ENCODE data around the gene CDC42EP5. TPM values are rescaled to one million over a fixed set of nuclear protein-coding genes. Genes with fewer than 3 reads are reported as not detected.

Gene CDC42EP5, protein sequence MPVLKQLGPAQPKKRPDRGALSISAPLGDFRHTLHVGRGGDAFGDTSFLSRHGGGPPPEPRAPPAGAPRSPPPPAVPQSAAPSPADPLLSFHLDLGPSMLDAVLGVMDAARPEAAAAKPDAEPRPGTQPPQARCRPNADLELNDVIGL
- 1 to 10 TPM; 4.7 to 8.6 TPM for total RNA-seq

DNA sequence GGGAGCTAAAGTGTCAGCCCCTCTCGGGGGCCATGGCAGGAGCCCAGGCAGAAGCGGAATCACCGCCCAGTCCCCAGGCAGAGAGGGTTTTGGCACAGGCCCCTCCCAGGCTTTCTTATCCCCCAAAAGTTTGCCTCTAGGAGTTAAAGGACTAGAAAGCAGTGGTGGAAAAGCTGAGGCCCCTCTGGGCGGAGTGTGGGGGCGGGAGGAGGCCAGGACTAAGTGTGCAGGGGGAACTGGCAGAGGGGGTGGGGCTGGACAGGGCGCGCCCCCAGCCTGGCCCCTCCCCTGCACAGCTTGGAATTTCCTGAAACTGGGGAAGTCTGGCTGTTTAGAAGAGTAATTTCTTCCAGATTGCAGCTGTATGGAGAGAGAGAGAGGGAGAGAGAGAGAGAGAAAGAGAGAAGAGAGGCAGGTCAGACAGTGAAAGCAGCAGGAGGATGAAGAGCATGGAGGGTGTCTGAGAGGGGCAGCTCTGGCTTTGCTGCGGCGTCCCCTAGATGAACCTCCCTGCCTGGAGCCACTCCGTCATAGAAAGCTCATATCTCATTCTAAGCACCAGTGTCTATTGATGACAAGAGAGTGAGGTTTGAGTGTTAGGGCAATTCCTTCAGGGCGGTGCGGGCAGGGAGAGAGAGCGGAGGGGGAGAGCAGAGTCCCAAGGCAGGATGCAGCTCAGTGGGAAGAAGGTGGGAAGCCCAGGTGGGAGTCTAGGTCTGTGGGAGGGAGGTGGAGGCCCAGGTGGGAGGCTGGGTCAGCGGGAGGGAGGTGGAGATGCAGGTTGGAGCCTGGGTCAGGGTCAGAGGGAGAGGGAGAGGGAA, at the start of gene CDC42EP5:
Gene CDC42EP5 (minus strand): TSS at position 226 of the 821 bp plus-strand sequence. CDS start 7,749 bp downstream, outside the sequence.

DNA sequence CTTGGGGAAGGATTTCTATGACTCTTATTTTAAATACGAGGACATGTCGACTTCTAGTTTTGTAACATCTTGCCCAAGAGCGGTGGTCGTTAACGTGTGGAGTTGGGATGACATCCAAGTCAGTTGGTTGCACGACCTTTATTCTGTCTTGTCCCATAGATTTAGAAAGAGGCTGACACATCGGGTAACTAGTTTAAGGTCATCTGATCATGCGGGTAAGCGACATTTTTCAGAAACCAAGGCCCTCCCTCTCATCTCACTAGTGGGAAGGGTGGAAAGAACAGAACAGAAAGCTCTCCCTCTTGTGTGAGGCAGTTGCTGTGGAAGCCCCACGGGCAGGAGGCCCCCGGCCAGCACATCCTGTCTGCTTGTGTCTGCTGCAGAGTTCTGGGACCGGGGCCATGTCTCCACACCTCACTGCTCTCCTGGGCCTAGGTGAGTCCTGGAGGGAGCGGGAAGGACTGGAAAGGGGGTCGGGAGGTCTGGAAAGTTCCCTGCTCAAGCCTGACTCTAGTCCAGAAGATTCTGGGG, 29.5 kb upstream of the CDC42EP5 start, which contains the start of gene LAIR2:
Gene LAIR2 (plus strand): TSS at position 314 of the 531 bp plus-strand sequence. CDS start 88 bp downstream, at position 402.

DNA sequence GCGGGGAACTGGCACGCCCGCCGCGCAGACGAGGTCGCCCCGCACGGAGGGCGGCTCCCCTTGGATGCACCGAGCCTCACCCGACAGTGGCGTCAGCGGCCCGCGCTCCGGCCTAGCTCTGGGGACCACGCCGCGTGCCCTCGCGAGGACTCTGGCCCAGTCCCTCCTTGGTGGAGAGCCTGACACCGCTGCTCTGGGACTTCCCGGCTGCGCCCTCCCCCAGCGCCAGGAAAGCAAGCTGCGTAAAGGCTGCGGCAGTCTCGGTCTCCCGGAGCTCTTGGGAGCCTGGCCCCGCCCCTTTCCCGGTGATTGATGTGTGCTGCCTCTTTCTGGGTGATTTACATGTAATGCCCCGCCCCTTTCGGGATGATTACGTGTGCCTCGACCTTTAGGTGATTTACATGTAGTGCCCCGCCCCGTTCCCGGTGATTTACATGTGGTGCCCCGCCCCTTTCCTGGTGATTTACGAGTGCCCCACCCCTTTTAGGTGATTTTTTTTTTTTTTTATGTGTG, 9.5 kb downstream of the CDC42EP5 start, which contains the start of gene LENG9:
Gene LENG9 (minus strand): TSS at position 248 of the 513 bp plus-strand sequence. CDS start 252 bp downstream, outside the sequence.

DNA sequence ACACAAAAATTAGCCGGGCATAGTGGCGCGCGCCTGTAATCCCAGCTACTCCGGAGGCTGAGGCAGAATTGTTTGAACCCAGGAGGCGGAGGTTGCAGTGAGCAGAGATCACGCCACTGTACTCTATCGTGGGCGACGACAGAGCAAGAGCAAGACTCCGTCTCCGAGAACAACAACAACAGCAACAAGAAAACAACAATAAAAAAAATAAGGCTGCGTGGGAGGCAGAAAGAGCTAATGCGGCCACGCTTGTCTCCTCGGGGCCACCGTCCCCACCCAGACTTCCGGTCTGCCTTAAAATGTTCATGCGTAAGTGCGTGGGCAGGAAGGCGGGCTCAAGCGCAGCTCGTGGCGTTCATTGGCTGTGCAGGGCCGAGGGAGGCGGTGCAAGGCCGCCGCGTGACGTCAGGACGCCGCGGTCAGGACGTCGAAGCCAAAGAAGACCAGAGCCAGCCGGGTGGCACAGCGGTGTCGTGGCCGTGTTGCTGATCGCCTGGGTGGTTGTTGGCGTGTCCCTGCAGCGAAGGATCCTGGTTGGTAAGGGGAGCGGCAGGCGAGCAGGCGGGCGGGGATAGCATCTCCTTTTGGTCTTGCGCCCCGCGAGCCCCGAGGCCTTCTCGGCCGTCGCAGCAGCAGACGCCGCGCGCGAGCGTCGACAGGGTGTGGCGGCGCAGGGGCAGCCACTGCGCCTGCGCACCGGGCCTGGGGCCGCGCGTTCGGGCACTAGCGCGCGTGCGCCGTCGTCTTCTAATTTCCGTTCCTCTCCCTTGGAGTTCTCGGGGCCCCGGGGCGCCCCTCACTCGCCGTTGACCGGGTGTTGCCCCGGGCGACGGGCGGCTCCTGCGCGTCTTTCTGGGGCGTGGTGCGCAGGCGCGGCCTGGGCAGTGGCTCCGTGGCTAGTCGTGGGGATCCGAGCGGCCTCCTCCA, 24.1 kb downstream of the CDC42EP5 start, which contains the start of gene LENG8:
Gene LENG8 (plus strand): TSS at position 426 of the 927 bp plus-strand sequence. CDS start 2,146 bp downstream, outside the sequence.

DNA sequence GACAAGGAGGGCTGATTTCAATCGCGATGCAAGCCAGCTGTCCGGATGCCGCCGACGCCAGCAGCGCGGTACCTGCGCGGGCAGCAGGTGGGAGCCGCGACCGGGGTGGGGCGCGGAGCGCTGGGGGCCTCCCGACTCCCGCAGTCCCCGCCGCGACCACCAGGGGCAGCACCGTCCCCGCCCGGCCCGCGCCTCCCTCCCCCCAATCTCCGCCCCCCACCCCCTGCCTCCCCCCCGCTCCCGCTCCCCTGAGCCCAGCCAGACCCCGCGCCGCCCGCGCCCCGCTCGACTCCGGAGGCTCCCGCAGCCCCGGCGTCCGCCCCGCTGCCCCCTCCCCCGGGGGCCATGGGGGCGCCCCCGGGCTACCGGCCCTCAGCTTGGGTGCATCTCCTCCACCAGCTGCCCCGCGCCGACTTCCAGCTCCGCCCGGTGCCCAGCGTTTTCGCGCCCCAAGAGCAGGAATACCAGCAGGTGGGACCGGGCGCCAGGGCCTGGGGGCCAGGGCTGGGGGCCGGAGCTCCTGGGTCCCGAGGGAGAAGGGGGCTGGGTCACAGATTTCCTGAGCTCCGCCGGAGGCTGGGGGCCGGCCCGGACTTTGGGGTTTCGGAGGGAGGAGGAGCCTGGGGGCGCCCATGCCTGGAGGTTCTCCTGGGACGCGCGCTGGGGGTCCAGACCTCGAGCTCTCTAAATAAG, 57.7 kb downstream of the CDC42EP5 start, which contains the start of gene TTYH1:
Gene TTYH1 (plus strand): TSS at position 257 of the 693 bp plus-strand sequence. CDS start 89 bp downstream, at position 346.

Small RNAs within 50 kb of the gene (small RNA-seq; reads per million reads assigned to genes)
- gene AC245884.3: 0 reads per million in 2 donors

Other genes with a start within 250 kb of the CDC42EP5 start
- gene LILRA6, start 230.5 kb downstream of the CDC42EP5 start, total RNA-seq: not detected
- not detected for gene LILRB5, start 216.0 kb downstream of the CDC42EP5 start, total RNA-seq
- gene LILRB2, start 192.2 kb downstream of the CDC42EP5 start, total RNA-seq: not detected
- gene LILRA5, start 160.1 kb downstream of the CDC42EP5 start, total RNA-seq: not detected
- gene LILRA4, start 134.1 kb downstream of the CDC42EP5 start, total RNA-seq: not detected
- gene LAIR1, start 108.4 kb downstream of the CDC42EP5 start, total RNA-seq: not detected
- gene TTYH1, start 57.8 kb downstream of the CDC42EP5 start, total RNA-seq: not detected
- 10 to 100 TPM; 46.3 to 55.1 TPM for gene LENG8, start 24.1 kb downstream of the CDC42EP5 start, total RNA-seq
- 10 to 100 TPM; 10.7 to 16.5 TPM for gene LENG9, start 9.5 kb downstream of the CDC42EP5 start, total RNA-seq
- not detected for gene LAIR2, start 29.5 kb upstream of the CDC42EP5 start, total RNA-seq
- gene LILRA2, start 100.5 kb upstream of the CDC42EP5 start, total RNA-seq: not detected
- not detected for gene LILRA1, start 120.3 kb upstream of the CDC42EP5 start, total RNA-seq
- gene LILRB1, start 157.2 kb upstream of the CDC42EP5 start, total RNA-seq: not detected
- not detected for gene LILRB4, start 189.7 kb upstream of the CDC42EP5 start, total RNA-seq

Measured in melanocyte of skin (primary cell).